Upper lobe of right lung (tissue), 1 donor: ENCODE measurements around the gene UBL5. TPM values are rescaled to one million over a fixed set of nuclear protein-coding genes. Genes with fewer than 3 reads are reported as not detected.
"Not testable (repeated sequence)": the region's sequence is repeated elsewhere in the genome, so short reads cannot be mapped to it uniquely, and the experiment has no call there.

ENCODE experiments used
- ATAC-seq: fragments of 200-7000 bp; cut with Tn5 transposase; one replicate; pipeline ENCODE4 v1.9.1; 2020; ENCODE audit warnings: mild to moderate bottlenecking, moderate library complexity
- DNase-seq: peaks from one replicate; pipeline ENCODE4 v3.0.0-alpha.2; 2020
- H3K27ac ChIP-seq: fragments of 200-600 bp; one replicate; pipeline ENCODE4 v1.8.0; 2022
- H3K27me3 ChIP-seq: fragments of 200-600 bp; one replicate; pipeline ENCODE4 v1.8.0; 2022; ENCODE audit warnings: mild to moderate bottlenecking
- H3K36me3 ChIP-seq: fragments of 200-600 bp; one replicate; pipeline ENCODE4 v1.8.0; 2022
- H3K4me1 ChIP-seq: fragments of 200-600 bp; one replicate; pipeline ENCODE4 v1.8.0; 2022
- H3K4me3 ChIP-seq: fragments of 200-600 bp; one replicate; pipeline ENCODE4 v1.8.0; 2022; ENCODE audit warnings: mild to moderate bottlenecking
- H3K9me3 ChIP-seq: fragments of 200-600 bp; one replicate; pipeline ENCODE4 v1.8.0; 2022
- CTCF ChIP-seq: fragments of 200-600 bp; IDR thresholded peaks from one replicate; pipeline ENCODE4 v1.8.0; 2022; ENCODE audit warnings: antibody characterized with exemption
- intact Hi-C: fragments of 100-400 bp; cut with DNase I; formaldehyde crosslinking; loops from one replicate; pipeline ENCODE4 v1.11.0; 2022
- total RNA-seq: library from RNA; stranded (reverse); fragmentation: NEBNext Ultra II Directional; extraction: Animal tissue kit (Norgen Biotek cat#: 25700); gene quantifications from one replicate; pipeline ENCODE4 v1.2.1, GENCODE V29; 2021
- donor health status: DM: no; HTN: yes; CAD: no; lungs with severe emphysema.

UBL5 gene
- total RNA-seq, 1 donor from 2014 or later = 220 TPM

GRCh38 chr19:9835507-9835949, 7.8 kb downstream of the UBL5 start:
- ATAC-seq (peak; percentile 21), DNase-seq (no peak)
- peak overlapping the region; percentile 85 for H3K4me3 ChIP-seq
- peaks cover 12% of the 10 kb centered on the region for H3K4me1 ChIP-seq
- H3K9me3 ChIP-seq = no peaks in the 10 kb centered on the region
- H3K27ac ChIP-seq = peak overlapping the region; percentile 67
- intact Hi-C loops = no loop called here
- TF ChIP-seq CTCF = no peak
- peaks cover 19% of the 10 kb centered on the region for H3K36me3 ChIP-seq
- no peaks in the 10 kb centered on the region for H3K27me3 ChIP-seq

DNA sequence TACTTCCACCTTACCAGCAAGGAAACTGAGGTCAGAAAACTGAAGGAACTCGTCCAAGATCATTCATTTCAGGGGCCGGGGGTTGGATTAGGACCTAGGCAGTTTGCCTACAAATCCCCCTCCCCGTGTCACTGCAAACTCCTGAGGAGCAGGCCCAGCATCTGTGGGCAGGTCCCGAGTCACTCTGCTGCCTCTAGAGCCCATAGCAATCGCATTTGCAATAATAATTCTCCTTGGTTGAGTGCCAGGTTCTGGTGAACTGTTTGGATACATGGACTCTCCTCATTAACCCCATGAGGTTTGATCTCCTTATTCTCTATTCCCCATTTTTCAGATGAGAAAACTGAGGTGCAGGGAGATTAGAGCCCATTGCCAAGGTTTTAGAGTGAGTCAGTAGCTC, 8.3 kb downstream of the UBL5 start:
- intact Hi-C loops = no loop called here
- DNase-seq = no peak
- ATAC-seq = no peak
- Histone ChIP-seq H3K4me1 (peaks cover 12% of the 10 kb centered on the region), H3K36me3 (peaks cover 24% of the 10 kb centered on the region), H3K9me3 (no peaks in the 10 kb centered on the region), H3K4me3 (peak overlapping the region; percentile 85), H3K27me3 (no peaks in the 10 kb centered on the region), H3K27ac (peak overlapping the region; percentile 67)
- no peak for TF ChIP-seq CTCF

- Histone ChIP-seq H3K9me3 (no peaks in the 10 kb centered on the region), H3K4me1 (peaks cover 12% of the 10 kb centered on the region), H3K36me3 (peaks cover 46% of the 10 kb centered on the region), H3K27me3 (no peaks in the 10 kb centered on the region), H3K27ac (no peak overlapping the region), H3K4me3 (no peak overlapping the region)
- ATAC-seq (no peak), DNase-seq (no peak)
- intact Hi-C loops = no loop called here
- no peak for TF ChIP-seq CTCF
Measured at GRCh38 chr19:9838324-9838723, 10.6 kb downstream of the UBL5 start.

DNA sequence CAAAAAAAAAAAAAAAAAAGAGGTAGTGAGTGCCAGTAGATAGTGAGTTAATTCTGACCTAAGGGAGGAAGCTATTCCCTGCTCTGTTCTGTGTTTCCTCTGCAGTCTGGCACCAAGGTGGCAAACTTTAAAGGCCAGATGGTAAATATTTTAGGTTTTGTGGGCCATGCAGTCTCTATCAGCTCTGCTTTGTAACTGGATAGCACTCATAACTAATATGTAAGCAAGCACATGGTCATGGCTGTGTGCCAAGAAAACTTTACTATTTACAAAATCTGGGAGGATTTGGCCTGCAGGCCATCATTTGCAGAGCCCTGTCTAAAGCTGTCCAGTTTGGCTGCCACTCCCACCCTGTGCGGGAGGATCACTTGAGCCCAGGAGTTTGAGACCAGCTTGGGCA, 11.7 kb downstream of the UBL5 start:
- Histone ChIP-seq H3K27me3 (no peaks in the 10 kb centered on the region), H3K27ac (no peak overlapping the region), H3K4me3 (no peak overlapping the region), H3K4me1 (peaks cover 12% of the 10 kb centered on the region), H3K36me3 (peaks cover 55% of the 10 kb centered on the region), H3K9me3 (no peaks in the 10 kb centered on the region)
- intact Hi-C loops = no loop called here
- no peak for ATAC-seq
- TF ChIP-seq CTCF = no peak
- no peak for DNase-seq

- H3K4me1 ChIP-seq = no peaks in the 10 kb centered on the region
- ATAC-seq = no peak
- no peak overlapping the region for H3K4me3 ChIP-seq
- H3K27me3 ChIP-seq = no peaks in the 10 kb centered on the region
- H3K27ac ChIP-seq = no peak overlapping the region
- peaks cover 73% of the 10 kb centered on the region for H3K36me3 ChIP-seq
- no peak for DNase-seq
- H3K9me3 ChIP-seq = no peaks in the 10 kb centered on the region
- intact Hi-C loops = no loop called here
- TF ChIP-seq CTCF = no peak
Measured at GRCh38 chr19:9842834-9843625, 15.3 kb downstream of the UBL5 start.

- H3K4me3 ChIP-seq, ATAC-seq, H3K27ac ChIP-seq, H3K27me3 ChIP-seq, intact Hi-C loops, H3K4me1 ChIP-seq, H3K9me3 ChIP-seq, DNase-seq: not testable (repeated sequence)
- H3K36me3 ChIP-seq = peaks cover 71% of the 10 kb centered on the region
Measured at GRCh38 chr19:9843626-9844273, 16.0 kb downstream of the UBL5 start.
